Activated CD8-positive, alpha-beta T cell treated with anti-CD3 and anti-CD28 coated beads for 36 hours (primary cell): ENCODE data around the gene POU3F1. TPM values are rescaled to one million over a fixed set of nuclear protein-coding genes. Genes with fewer than 3 reads are reported as not detected.

Experiments used
- ATAC-seq: fragments of 200-7000 bp; cut with Tn5 transposase; one replicate; pipeline ENCODE4 v1.10.0; 2021; ENCODE audit warnings: mild to moderate bottlenecking, moderate library complexity
- CTCF ChIA-PET: fragments of 350-600 bp; sonication (Branson Sonifier 250); formaldehyde crosslinking; loops from one replicate; lab custom pipeline; 2021; ENCODE audit warnings: antibody characterized with exemption; lab: Charles Lee
- POLR2A ChIA-PET: fragments of 350-600 bp; sonication (Branson Sonifier 250); formaldehyde crosslinking; loops from one replicate; lab custom pipeline; 2021; ENCODE audit warnings: antibody characterized with exemption; lab: Charles Lee
- DNase-seq: peaks from one replicate; pipeline ENCODE4 v3.0.0-alpha.2; 2020
- H3K27ac Mint-ChIP-seq: one replicate; pipeline ENCODE4 v1.8.0; 2021; ENCODE audit warnings: mild to moderate bottlenecking, mixed read lengths
- H3K27me3 Mint-ChIP-seq: one replicate; pipeline ENCODE4 v1.8.0; 2021; ENCODE audit warnings: mixed read lengths
- H3K36me3 Mint-ChIP-seq: one replicate; pipeline ENCODE4 v1.8.0; 2021; ENCODE audit warnings: low read depth, mixed read lengths
- H3K4me1 Mint-ChIP-seq: one replicate; pipeline ENCODE4 v1.8.0; 2021; ENCODE audit warnings: low read depth, mixed read lengths
- H3K4me3 Mint-ChIP-seq: one replicate; pipeline ENCODE4 v1.8.0; 2021; ENCODE audit warnings: mild to moderate bottlenecking, moderate library complexity, mixed read lengths
- H3K9me3 Mint-ChIP-seq: one replicate; pipeline ENCODE4 v1.8.0; 2021; ENCODE audit warnings: mixed read lengths
- intact Hi-C: fragments of 100-400 bp; cut with micrococcal nuclease; formaldehyde crosslinking; loops from one replicate; pipeline ENCODE4 v1.10.0; 2022
- total RNA-seq, 2 experiments: library from RNA; stranded (reverse); gene quantifications; one replicate each; pipeline ENCODE4 v1.2.3, GENCODE V29; 2021
- TF ChIP-seq, protein P1 (sequence below): fragments of 200-600 bp; IDR thresholded peaks from one replicate; pipeline ENCODE4 v1.8.0; 2022; ENCODE audit warnings: antibody characterized with exemption, mild to moderate bottlenecking

POU3F1 gene
- under 1 TPM in 1 of 2 experiments, not detected in 1; 0.16 TPM for total RNA-seq

DNA sequence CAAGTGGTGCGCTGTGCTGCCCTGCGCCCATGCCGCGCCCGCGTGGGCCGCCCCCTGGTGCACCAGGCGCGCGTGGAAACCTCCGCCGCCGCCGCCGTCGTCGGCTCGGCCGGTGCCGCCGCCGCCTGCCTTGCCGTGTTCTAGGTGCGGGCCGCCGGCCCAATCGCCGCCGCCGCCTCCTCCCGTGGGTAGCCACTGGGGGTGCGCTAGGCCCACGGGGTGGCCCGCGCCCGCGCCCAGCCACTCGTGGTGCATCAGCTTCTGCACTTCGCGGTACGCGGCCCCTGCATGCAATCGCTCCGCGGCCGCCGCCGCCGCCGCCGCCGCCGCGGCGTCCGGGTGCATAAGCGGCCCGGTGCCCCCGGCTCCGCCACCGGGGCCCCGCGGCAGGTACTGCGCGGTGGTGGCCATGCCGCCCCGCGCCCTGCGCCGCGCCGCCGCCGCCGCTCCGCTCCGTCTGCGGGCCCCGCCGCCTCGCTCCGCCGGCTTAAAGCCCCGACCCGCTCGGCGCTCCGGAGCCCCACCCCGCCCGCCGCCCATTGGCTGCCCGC, at the start of gene POU3F1:
POU3F1 (minus strand) TSS at position 461 of the 551 bp plus-strand sequence; CDS start at position 411, 50 bp downstream.
- H3K36me3 Mint-ChIP-seq, result no peaks in the 10 kb centered on the region

DNA sequence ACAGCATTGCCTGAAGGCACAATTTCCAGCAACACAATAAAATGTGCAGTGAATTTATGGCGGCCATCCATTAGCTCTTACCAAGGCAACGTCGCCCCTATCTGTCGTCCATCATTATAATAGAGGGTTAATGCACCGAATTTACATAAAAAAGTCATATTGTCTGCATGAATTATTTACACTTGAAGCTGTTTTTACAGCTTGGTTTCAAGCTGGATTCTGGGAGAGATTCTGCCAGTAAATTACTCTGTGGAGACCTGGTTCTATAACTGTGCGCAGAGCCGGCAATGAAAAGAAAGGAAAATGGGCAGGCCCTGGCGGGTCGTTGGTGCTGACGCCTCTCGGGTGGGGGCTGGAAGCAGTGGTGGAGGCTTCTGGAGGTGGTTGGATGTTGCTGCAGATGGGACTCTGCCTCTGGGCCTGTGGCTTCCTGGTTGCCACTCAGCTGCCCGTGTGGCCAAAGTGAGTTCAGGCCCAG, 48.9 kb upstream of the POU3F1 start:
- ATAC-seq, result no peak
- DNase-seq, result no peak
- Mint-ChIP-seq H3K4me1 (no peaks in the 10 kb centered on the region), H3K4me3 (no peak overlapping the region), H3K9me3 (no peaks in the 10 kb centered on the region), H3K27ac (no peak overlapping the region), H3K36me3 (no peaks in the 10 kb centered on the region), H3K27me3 (peaks cover 21% of the 10 kb centered on the region)
- TF ChIP-seq, protein P1, sequence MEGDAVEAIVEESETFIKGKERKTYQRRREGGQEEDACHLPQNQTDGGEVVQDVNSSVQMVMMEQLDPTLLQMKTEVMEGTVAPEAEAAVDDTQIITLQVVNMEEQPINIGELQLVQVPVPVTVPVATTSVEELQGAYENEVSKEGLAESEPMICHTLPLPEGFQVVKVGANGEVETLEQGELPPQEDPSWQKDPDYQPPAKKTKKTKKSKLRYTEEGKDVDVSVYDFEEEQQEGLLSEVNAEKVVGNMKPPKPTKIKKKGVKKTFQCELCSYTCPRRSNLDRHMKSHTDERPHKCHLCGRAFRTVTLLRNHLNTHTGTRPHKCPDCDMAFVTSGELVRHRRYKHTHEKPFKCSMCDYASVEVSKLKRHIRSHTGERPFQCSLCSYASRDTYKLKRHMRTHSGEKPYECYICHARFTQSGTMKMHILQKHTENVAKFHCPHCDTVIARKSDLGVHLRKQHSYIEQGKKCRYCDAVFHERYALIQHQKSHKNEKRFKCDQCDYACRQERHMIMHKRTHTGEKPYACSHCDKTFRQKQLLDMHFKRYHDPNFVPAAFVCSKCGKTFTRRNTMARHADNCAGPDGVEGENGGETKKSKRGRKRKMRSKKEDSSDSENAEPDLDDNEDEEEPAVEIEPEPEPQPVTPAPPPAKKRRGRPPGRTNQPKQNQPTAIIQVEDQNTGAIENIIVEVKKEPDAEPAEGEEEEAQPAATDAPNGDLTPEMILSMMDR, result no peak
- intact Hi-C loops, result no loop called here
- ChIA-PET POLR2A (no interaction called here), CTCF (interaction anchor here (0.9 kb wide), 1 partner anchor 723 kb away, joined by 3 read pairs; no protein-coding TSS in a partner anchor)

More for the DNA sequence above, at the start of gene POU3F1:
- Mint-ChIP-seq H3K9me3 (no peaks in the 10 kb centered on the region), H3K27ac (no peak within 1 kb of the TSS), H3K4me1 (peaks cover 7% of the 10 kb centered on the region), H3K4me3 (peak within 1 kb of the TSS; percentile 67), H3K27me3 (peaks cover 48% of the 10 kb centered on the region)
- DNase-seq (no peak), ATAC-seq (no peak)
- intact Hi-C loops, result no loop called here
- POLR2A ChIA-PET, result interaction anchor here (0.6 to 1.8 kb wide), 3 partner anchors 9 to 776 kb away, joined by 3 to 9 read pairs (median 3); no protein-coding TSS in a partner anchor
- CTCF ChIA-PET, result interaction anchor here (1.0 to 2.3 kb wide), 2 partner anchors 16 to 20 kb away, joined by 4 to 9 read pairs; no protein-coding TSS in a partner anchor
- TF ChIP-seq, protein P1, result no peak

DNA sequence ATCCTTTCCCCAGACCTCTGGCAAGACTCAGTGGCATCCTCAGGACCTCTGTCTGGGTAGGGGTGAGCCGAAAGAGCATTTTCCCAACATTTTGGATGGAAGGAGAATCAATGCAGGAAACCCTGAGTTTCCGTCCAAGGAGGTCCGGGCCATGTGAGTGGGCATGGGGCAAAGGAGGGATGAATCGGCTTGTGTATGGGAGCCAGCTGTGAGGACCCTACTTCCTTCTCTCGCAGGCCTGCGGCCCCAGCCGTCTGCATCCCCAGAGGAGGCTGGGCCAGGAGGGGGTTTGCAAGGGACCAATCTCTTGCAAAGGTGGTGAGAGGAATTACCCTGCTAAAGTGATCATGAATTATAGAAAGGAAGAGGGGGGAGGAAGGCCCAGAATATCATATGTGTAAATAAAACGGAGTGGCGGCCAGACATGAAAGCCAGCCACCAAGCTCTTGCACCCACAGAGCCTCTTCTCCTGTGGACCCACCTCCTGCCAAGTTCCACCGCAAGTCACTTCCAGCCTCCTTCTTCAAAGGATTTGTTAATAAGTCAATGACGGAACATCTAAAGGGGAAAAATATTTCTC, 48.2 kb upstream of the POU3F1 start:
- DNase-seq, result no peak
- Mint-ChIP-seq H3K4me1 (no peaks in the 10 kb centered on the region), H3K27me3 (peaks cover 22% of the 10 kb centered on the region), H3K9me3 (no peaks in the 10 kb centered on the region), H3K27ac (no peak overlapping the region), H3K36me3 (no peaks in the 10 kb centered on the region), H3K4me3 (no peak overlapping the region)
- intact Hi-C loops, result no loop called here
- CTCF ChIA-PET, result interaction anchor here (0.9 kb wide), 1 partner anchor 724 kb away, joined by 3 read pairs; no protein-coding TSS in a partner anchor
- TF ChIP-seq, protein P1, result no peak
- no peak for ATAC-seq
- POLR2A ChIA-PET, result no interaction called here

DNA sequence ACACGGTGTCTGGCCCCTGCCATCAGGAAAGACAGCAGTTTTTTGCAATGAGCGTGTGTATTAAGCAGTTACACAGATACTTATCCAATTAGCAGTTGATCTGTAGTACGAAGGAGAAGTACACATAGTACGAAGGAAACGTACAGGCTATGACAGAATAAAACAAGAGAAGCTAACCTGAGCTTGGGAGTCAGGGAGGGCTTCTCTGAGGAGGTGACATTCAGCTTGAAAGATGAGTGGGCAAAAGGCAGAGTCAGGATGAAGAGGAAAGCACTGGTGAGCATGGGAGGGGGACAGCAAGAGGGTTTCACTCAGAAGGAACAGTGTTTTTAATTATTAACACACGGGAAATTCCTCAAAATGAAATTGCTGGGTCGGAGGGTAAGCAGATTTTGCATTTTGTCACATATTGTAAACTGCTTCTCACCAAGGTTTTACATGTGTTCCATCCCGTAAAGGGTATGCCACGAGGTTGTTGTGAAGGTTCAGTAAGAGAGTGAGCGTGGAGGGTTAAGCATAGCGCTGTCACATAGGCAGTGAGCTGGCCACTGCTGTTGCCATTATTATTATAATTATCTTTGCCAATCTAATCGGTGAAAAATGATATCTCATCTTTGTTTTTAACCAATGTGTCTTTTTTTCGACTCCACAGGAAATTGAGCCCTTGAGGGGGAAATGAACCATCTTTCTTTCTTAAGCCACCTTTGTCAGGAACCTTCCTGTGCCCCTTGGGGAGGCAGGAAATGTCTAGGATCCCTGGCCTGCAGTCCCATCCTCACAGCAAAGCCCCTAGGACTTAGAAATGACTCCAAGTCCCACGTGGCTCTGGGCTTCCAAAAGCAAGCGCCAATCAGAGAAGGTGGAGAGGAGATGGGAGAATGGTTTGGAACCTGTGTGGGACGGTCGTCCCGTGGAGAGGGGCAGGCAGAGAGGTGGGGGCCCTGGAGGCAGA, 47.3 kb upstream of the POU3F1 start:
- Mint-ChIP-seq H3K27ac (no peak overlapping the region), H3K27me3 (peaks cover 24% of the 10 kb centered on the region), H3K4me3 (no peak overlapping the region), H3K9me3 (no peaks in the 10 kb centered on the region), H3K36me3 (no peaks in the 10 kb centered on the region), H3K4me1 (no peaks in the 10 kb centered on the region)
- no peak for ATAC-seq
- TF ChIP-seq, protein P1, result no peak
- intact Hi-C loops, result no loop called here
- POLR2A ChIA-PET, result no interaction called here
- DNase-seq, result no peak
- CTCF ChIA-PET, result no interaction called here
